Measurements from ENCODE around the gene MLLT10.

Gene MLLT10

GRCh38 chr10:21759232-21759631, 225.2 kb downstream of the MLLT10 start:
- in situ Hi-C loops (cut with MboI; ENCODE audit: low sequenced_read_pairs) = no loop called here

DNA sequence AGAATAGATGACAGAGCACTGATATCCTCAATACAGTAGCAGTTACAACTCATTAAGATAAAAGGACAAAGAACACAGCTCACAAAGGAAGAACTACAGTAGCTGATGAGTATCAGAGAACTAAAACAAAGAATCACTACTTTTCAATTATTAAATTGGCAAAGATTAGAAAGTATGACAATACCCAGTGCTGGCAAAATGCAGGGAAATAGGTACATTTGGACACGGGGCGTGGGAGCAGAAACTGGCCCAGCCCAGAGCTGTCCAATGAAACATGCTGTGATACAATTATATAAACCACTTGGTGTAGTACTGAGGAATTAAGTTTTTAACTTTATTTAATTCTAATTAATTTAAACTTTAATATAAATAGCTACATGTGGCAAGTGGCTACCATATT, 226.3 kb downstream of the MLLT10 start:
- in situ Hi-C loops (cut with MboI; ENCODE audit: low sequenced_read_pairs) = no loop called here

- in situ Hi-C loops (cut with MboI; ENCODE audit: low sequenced_read_pairs) = no loop called here
Observed at GRCh38 chr10:21764466-21765189, 230.6 kb downstream of the MLLT10 start.

DNA sequence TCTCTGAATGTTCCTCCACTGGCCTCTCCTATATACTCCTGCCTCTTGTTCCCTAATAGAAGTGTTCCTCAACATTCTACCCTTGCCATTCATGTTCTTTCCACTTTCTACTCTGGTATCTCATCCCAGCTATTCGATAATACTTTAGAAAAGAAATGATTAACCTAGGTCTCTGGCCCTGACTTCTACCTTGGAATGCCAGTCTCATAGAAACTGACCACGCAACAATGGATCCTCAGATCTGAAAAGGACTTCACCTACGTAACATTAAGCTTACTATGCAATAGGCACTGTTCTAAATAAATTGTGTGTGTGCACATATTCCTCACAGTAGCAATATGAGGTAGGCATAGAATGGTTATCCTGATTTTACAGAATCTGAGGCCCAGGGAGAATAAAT, 235.0 kb downstream of the MLLT10 start:
- in situ Hi-C loops (cut with MboI; ENCODE audit: low sequenced_read_pairs) = no loop called here

- in situ Hi-C loops (cut with MboI; ENCODE audit: low sequenced_read_pairs) = no loop called here
Observed at GRCh38 chr10:21771219-21771618, 237.2 kb downstream of the MLLT10 start.

DNA sequence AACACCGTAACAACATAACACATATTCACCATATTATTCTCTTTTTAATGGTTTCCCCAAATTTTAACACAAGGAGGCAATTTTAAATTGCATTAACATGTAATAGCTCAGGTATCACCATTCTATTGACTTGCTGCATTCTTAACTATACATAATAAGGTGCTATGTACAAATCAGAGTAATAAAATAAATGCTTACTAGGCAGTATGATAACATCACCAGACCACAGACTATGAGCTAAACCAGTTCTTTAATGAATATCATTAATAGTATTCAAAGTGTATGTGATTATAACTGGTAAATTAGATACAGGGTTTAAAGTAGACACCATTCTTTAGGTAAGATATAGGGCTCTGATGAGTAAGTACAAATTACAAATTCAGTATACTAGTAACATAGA, 242.9 kb downstream of the MLLT10 start:
- in situ Hi-C loops (cut with MboI; ENCODE audit: low sequenced_read_pairs) = no loop called here

DNA sequence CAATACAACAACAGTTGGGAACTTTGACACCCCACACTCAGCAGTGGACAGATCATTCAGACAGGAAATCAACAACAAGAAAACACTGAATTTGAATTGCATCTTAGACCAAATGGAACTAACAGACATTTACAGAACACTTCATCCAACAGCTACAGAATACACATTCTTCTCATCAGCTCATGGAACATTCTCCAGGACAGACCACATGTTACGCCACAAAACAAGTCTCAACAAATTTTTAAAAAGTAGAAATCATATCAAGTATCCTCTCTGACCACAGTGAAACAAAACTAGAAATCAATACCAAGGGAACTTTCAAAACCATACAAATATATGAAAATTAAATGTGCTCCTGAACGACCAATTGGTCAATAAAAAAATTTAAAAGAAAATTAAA, 257.2 kb downstream of the MLLT10 start:
- in situ Hi-C loops (cut with MboI; ENCODE audit: low sequenced_read_pairs) = no loop called here
